ENCODE data around the gene C14orf119.

C14orf119 gene

GRCh38 chr14:23149745-23150144 is 54.4 kb downstream of the C14orf119 start:
- no peak for DNase-seq (ENCODE audit: low spot score)
